Endothelial cell (in vitro differentiated cells): ENCODE data around the gene REEP3. TPM values are rescaled to one million over a fixed set of nuclear protein-coding genes. Genes with fewer than 3 reads are reported as not detected.
A peak's percentile ranks its signal among the peaks of the same experiment; 100 is the strongest.

ENCODE experiments used
- DNase-seq: peaks from one replicate; pipeline ENCODE4 v3.0.0; 2021; ENCODE audit warnings: low spot score
- H3K27ac Mint-ChIP-seq: one replicate; pipeline ENCODE4 v1.8.0; 2021; ENCODE audit warnings: mixed read lengths, inconsistent platforms; ENCODE audit not compliant: unreplicated experiment
- H3K27me3 Mint-ChIP-seq: one replicate; pipeline ENCODE4 v1.8.0; 2021; ENCODE audit warnings: mild to moderate bottlenecking, moderate library complexity, mixed read lengths, inconsistent platforms; ENCODE audit not compliant: unreplicated experiment
- H3K36me3 Mint-ChIP-seq: one replicate; pipeline ENCODE4 v1.8.0; 2021; ENCODE audit warnings: mild to moderate bottlenecking, low read depth, mixed read lengths, inconsistent platforms; ENCODE audit not compliant: unreplicated experiment
- H3K4me1 Mint-ChIP-seq: one replicate; pipeline ENCODE4 v1.8.0; 2021; ENCODE audit warnings: mild to moderate bottlenecking, mixed read lengths, inconsistent platforms; ENCODE audit not compliant: unreplicated experiment
- H3K4me3 Mint-ChIP-seq: one replicate; pipeline ENCODE4 v1.8.0; 2021; ENCODE audit warnings: mild to moderate bottlenecking, mixed read lengths, inconsistent platforms; ENCODE audit not compliant: unreplicated experiment
- H3K9me3 Mint-ChIP-seq: one replicate; pipeline ENCODE4 v1.8.0; 2021; ENCODE audit warnings: mixed read lengths, inconsistent platforms; ENCODE audit not compliant: unreplicated experiment
- CTCF ChIP-seq: fragments of 200-600 bp; sonication (generic); IDR thresholded peaks from one replicate; pipeline ENCODE4 v1.5.0; 2021; ENCODE audit warnings: antibody characterized with exemption; ENCODE audit not compliant: unreplicated experiment
- total RNA-seq: library from RNA; stranded (reverse); fragmentation: NEBNext Ultra II Directional; extraction: Animal tissue kit (Norgen Biotek cat#: 25700); gene quantifications from one replicate; pipeline ENCODE4 v1.2.1, GENCODE V29; 2021; ENCODE audit not compliant: unreplicated experiment

The REEP3 gene
- total RNA-seq, 1 donor from 2014 or later = 26.1 TPM

DNA sequence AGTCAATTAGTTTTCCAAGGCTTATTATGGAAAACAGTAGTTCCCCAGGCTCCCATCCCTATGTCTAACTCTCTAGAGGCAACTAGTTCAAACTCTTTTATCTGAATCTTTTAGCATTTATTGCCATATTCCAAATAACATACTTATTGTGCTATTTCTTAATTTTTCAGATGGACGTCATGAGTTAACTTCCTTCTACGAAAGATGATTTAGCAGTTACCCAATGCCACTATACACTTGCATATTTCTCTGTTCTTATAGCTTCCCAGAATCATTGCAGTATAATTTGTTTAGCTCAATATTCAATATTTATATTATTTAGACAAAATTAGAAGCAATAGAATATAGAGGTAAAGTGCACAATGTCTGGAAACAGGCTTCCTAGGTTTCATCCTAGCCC lies 52.8 kb downstream of the REEP3 start:
- H3K36me3 Mint-ChIP-seq = peaks cover 5% of the 10 kb centered on the region
- H3K4me1 Mint-ChIP-seq = peaks cover 12% of the 10 kb centered on the region
- TF ChIP-seq CTCF = no peak
- no peak for DNase-seq
- H3K9me3 Mint-ChIP-seq = no peaks in the 10 kb centered on the region
- no peak overlapping the region for H3K4me3 Mint-ChIP-seq
- no peaks in the 10 kb centered on the region for H3K27me3 Mint-ChIP-seq
- H3K27ac Mint-ChIP-seq = peak overlapping the region; percentile 75

GRCh38 chr10:63576501-63576900 lies 55.3 kb downstream of the REEP3 start:
- H3K4me3 Mint-ChIP-seq = no peak overlapping the region

GRCh38 chr10:63578501-63578900 lies 57.3 kb downstream of the REEP3 start:
- H3K36me3 Mint-ChIP-seq = peaks cover 5% of the 10 kb centered on the region
- H3K9me3 Mint-ChIP-seq = no peaks in the 10 kb centered on the region
- no peak for TF ChIP-seq CTCF
- H3K27ac Mint-ChIP-seq = no peak overlapping the region
- DNase-seq = no peak
- H3K4me3 Mint-ChIP-seq = no peak overlapping the region
- H3K4me1 Mint-ChIP-seq = peaks cover 5% of the 10 kb centered on the region
- no peaks in the 10 kb centered on the region for H3K27me3 Mint-ChIP-seq

More at GRCh38 chr10:63576501-63576900, 55.3 kb downstream of the REEP3 start:
- no peaks in the 10 kb centered on the region for H3K9me3 Mint-ChIP-seq
- no peaks in the 10 kb centered on the region for H3K27me3 Mint-ChIP-seq
- TF ChIP-seq CTCF = no peak
- H3K4me1 Mint-ChIP-seq = peaks cover 12% of the 10 kb centered on the region
- DNase-seq = no peak
- peaks cover 5% of the 10 kb centered on the region for H3K36me3 Mint-ChIP-seq
- H3K27ac Mint-ChIP-seq = no peak overlapping the region

DNA sequence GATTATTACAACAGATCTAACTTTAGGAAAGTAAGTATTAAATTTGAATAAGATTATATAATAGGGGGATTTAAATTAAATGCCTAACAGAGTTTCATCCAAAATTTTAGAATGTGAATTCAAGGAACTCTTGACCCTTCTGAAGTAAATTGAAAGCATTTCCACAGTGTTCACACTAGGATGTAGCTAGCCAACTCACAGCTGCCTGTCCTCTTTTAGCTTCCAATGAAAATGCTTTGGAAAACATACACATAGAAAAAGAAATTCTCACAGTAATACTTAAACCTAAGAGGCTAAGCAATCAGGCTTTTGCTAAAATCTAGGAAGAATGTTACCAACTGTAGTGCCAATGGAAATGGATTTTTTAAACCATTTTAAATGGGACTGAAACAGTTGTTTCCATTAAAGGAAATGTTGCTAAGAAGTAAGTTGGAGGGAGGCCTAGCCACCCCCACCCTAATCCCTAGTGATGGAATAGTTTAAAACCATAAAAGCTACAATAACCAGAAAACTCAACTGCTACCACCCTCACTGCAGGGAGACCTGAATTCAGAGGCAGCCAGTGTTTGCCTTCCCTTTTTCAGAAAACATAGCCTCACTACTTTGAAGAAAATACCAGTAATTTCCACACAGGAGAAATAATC lies 58.3 kb downstream of the REEP3 start:
- no peak for DNase-seq
- H3K27ac Mint-ChIP-seq = no peak overlapping the region

More for the DNA sequence above, 58.3 kb downstream of the REEP3 start:
- Mint-ChIP-seq H3K9me3 (no peaks in the 10 kb centered on the region), H3K36me3 (peaks cover 5% of the 10 kb centered on the region), H3K27me3 (no peaks in the 10 kb centered on the region), H3K4me1 (peaks cover 4% of the 10 kb centered on the region), H3K4me3 (no peak overlapping the region)
- TF ChIP-seq CTCF = no peak
